HepG2 (cell line): Measurements from ENCODE around the gene PRM2. TPM values are rescaled to one million over a fixed set of nuclear protein-coding genes. Genes with fewer than 3 reads are reported as not detected.

Experiments used
- AGO2 ChIP-seq: fragments of 200-400 bp; formaldehyde crosslinking; optimal IDR thresholded peaks from 2 replicates; pipeline ENCODE3; 2017; ENCODE audit warnings: mild to moderate bottlenecking, low read depth, low read length, moderate library complexity
- ATF6 ChIP-seq: sonication (generic); formaldehyde crosslinking; conservative IDR thresholded peaks from 2 replicates; pipeline ENCODE4 v1.4.0; 2020; ENCODE audit warnings: missing genetic modification reagents
- BCL6 ChIP-seq: IDR thresholded peaks from 2 replicates; pipeline ENCODE4 v1.6.1; 2016; ENCODE audit warnings: missing genetic modification reagents, missing compliant biosample characterization
- CSRNP2 ChIP-seq: sonication (generic); formaldehyde crosslinking; conservative IDR thresholded peaks from 2 replicates; pipeline ENCODE4 v1.8.0; 2022; ENCODE audit warnings: low read depth, missing genetic modification reagents
- KDM6A ChIP-seq: IDR thresholded peaks from 2 replicates; pipeline ENCODE4 v1.6.1; 2016; ENCODE audit warnings: low read depth
- MED1 ChIP-seq: sonication (generic); formaldehyde crosslinking; IDR thresholded peaks from 2 replicates; pipeline ENCODE4 v1.4.0; 2020; ENCODE audit warnings: missing genetic modification reagents
- MXD1 ChIP-seq: sonication (generic); formaldehyde crosslinking; IDR thresholded peaks from 2 replicates; pipeline ENCODE4 v1.4.0; 2020; ENCODE audit warnings: mild to moderate bottlenecking, missing genetic modification reagents
- MXD3 ChIP-seq: IDR thresholded peaks from 2 replicates; pipeline ENCODE4 v1.6.1; 2016; ENCODE audit warnings: mild to moderate bottlenecking, missing biosample characterization, missing genetic modification reagents
- POLR2AphosphoS5 ChIP-seq: IDR thresholded peaks from 2 replicates; pipeline ENCODE4 v1.6.1; 2012; ENCODE audit warnings: low read depth, low read length
- SAP130 ChIP-seq: IDR thresholded peaks from 2 replicates; pipeline ENCODE4 v1.6.1; 2016; ENCODE audit warnings: low read depth
- SMAD1 ChIP-seq: sonication (generic); formaldehyde crosslinking; IDR thresholded peaks from 2 replicates; pipeline ENCODE4 v1.4.0; 2020; ENCODE audit warnings: missing genetic modification reagents, low read depth, mild to moderate bottlenecking, borderline replicate concordance
- ZBED4 ChIP-seq: sonication (generic); formaldehyde crosslinking; IDR thresholded peaks from 2 replicates; pipeline ENCODE4 v1.4.0; 2020; ENCODE audit warnings: missing genetic modification reagents, borderline replicate concordance
- ZBTB20 ChIP-seq: sonication (generic); formaldehyde crosslinking; IDR thresholded peaks from 2 replicates; pipeline ENCODE4 v1.8.1; 2023; ENCODE audit warnings: missing genetic modification reagents, low read depth, mild to moderate bottlenecking, borderline replicate concordance
- ZNF143 ChIP-seq: sonication (generic); formaldehyde crosslinking; IDR thresholded peaks from 2 replicates; pipeline ENCODE4 v1.4.0; 2020; ENCODE audit warnings: missing genetic modification reagents
- ZNF260 ChIP-seq: sonication (generic); formaldehyde crosslinking; IDR thresholded peaks from 2 replicates; pipeline ENCODE4 v1.4.0; 2020; ENCODE audit warnings: missing genetic modification reagents, low read depth, mild to moderate bottlenecking, borderline replicate concordance
- ZNF274 ChIP-seq: sonication (generic); formaldehyde crosslinking; IDR thresholded peaks from 2 replicates; pipeline ENCODE4 v1.5.1; 2020; ENCODE audit warnings: mild to moderate bottlenecking, missing genetic modification reagents
- ZNF33A ChIP-seq: sonication (generic); formaldehyde crosslinking; IDR thresholded peaks from 2 replicates; pipeline ENCODE4 v1.5.1; 2020; ENCODE audit warnings: missing genetic modification reagents, mild to moderate bottlenecking, moderate library complexity, borderline replicate concordance
- ZNF367 ChIP-seq: sonication (generic); formaldehyde crosslinking; IDR thresholded peaks from 2 replicates; pipeline ENCODE4 v1.4.0; 2020; ENCODE audit warnings: missing genetic modification reagents, borderline replicate concordance
- ZNF451 ChIP-seq: sonication (generic); formaldehyde crosslinking; IDR thresholded peaks from 2 replicates; pipeline ENCODE4 v1.5.0; 2020; ENCODE audit warnings: mild to moderate bottlenecking, missing genetic modification reagents
- ZNF614 ChIP-seq: IDR thresholded peaks from 2 replicates; pipeline ENCODE4 v1.6.1; 2018; ENCODE audit warnings: missing biosample characterization, missing genetic modification reagents, inconsistent platforms, borderline replicate concordance
- ZNF672 ChIP-seq: sonication (generic); formaldehyde crosslinking; IDR thresholded peaks from 2 replicates; pipeline ENCODE4 v1.8.1; 2022; ENCODE audit warnings: missing genetic modification reagents
- ZZZ3 ChIP-seq: sonication (generic); formaldehyde crosslinking; IDR thresholded peaks from 2 replicates; pipeline ENCODE4 v1.4.0; 2020; ENCODE audit warnings: missing genetic modification reagents, mild to moderate bottlenecking, borderline replicate concordance
- polyA plus RNA-seq, 8 experiments: library from polyadenylated mRNA; depleted of rRNA in 3 of 8; stranded (reverse) in 7 of 8; unstranded in 1 of 8; fragments of >200 nt; fragmentation: Illumina TruSeq in 4 of 8; extraction: Trizol in 4 of 8; gene quantifications; 2 replicates each; pipeline versions ENCODE4 v1.2.1 to v1.2.3, GENCODE V29; 2011 to 2016; ENCODE audit warnings: low read depth in 4 of 8, missing spikeins in 1 of 8, mixed read lengths in 1 of 8; ENCODE audit not compliant: insufficient read depth in 1 of 8
- total RNA-seq, 5 experiments: library from RNA; depleted of rRNA; stranded (reverse); fragments of >200 nt; fragmentation: Illumina TruSeq; extraction: Trizol; gene quantifications; 2 replicates each; pipeline ENCODE4 v1.2.3, GENCODE V29; 2016; ENCODE audit warnings: low read depth in 1 of 5

The PRM2 gene
- total and polyA plus RNA-seq, 2 of the 13 experiments (the other 11 are each of a cell fraction or from before 2014, with no cell fraction given), result 0.54 TPM; not detected in 1

GRCh38 chr16:11297492-11298142 is 21.3 kb upstream of the PRM2 start (continued):
- TF ChIP-seq ZZZ3 (CRISPR knock-in tag) (no peak), ZNF614 (no peak; the same call in 1 of the 2 replicates), KDM6A (no peak), POLR2AphosphoS5 (0 out of 2 replicates have a peak, but pooled peaks have one; percentile 50), ZNF451 (CRISPR knock-in tag) (peak; percentile 86), ZNF274 (peak; percentile 71; the same call in 1 of the 2 replicates), ZNF143 (CRISPR knock-in tag) (no peak), AGO2 (peak; percentile 33), MXD1 (0 out of 2 replicates have a peak, but pooled peaks have one; percentile 32), ZNF260 (CRISPR knock-in tag) (no peak), CSRNP2 (CRISPR knock-in tag) (no peak), BCL6 (CRISPR knock-in tag) (peak; percentile 69), MXD3 (CRISPR knock-in tag) (peak; percentile 28; the same call in 1 of the 2 replicates), ZBTB20 (CRISPR knock-in tag) (peak; percentile 86; the same call in 1 of the 2 replicates), MED1 (CRISPR knock-in tag) (peak; percentile 81), ZBED4 (CRISPR knock-in tag) (no peak), ZNF367 (no peak), SAP130 (no peak), SMAD1 (CRISPR knock-in tag) (peak; percentile 65; the same call in 1 of the 2 replicates), ATF6 (CRISPR knock-in tag) (no peak), ZNF672 (CRISPR knock-in tag) (no peak), ZNF33A (CRISPR knock-in tag) (no peak)
